GM19452 (cell line): ENCODE results near the gene ERC1.

Experiments
- ATAC-seq: cut with Tn5 transposase; IDR thresholded peaks from one replicate; pipeline ENCODE4 v1.9.1; 2021; ENCODE audit not compliant: unreplicated experiment

The ERC1 gene

GRCh38 chr12:1377117-1377516 is 386.1 kb downstream of the ERC1 start:
- no peak for ATAC-seq

DNA sequence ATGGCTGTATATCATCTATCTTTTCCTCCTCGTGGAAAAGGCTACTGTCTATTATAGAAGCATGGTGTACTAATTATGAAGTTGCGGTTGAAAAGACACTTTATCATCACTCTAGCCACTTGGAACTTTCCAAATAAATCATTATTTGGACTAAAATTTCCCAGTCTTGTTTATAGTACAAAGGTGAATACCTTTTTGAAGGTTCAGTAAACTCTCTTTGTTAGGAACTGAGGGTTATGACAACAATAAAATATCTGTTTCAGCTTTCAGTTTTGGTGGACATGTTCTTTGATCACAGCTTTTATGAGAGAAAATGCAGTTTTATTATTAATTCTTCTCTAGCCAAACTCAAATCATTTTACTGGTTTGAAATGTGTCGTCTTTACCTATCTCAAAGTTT is 386.7 kb downstream of the ERC1 start:
- no peak for ATAC-seq

- ATAC-seq = no peak
Observed at GRCh38 chr12:1380171-1380851, 389.3 kb downstream of the ERC1 start.

GRCh38 chr12:1382151-1382550 is 391.1 kb downstream of the ERC1 start:
- no peak for ATAC-seq

DNA sequence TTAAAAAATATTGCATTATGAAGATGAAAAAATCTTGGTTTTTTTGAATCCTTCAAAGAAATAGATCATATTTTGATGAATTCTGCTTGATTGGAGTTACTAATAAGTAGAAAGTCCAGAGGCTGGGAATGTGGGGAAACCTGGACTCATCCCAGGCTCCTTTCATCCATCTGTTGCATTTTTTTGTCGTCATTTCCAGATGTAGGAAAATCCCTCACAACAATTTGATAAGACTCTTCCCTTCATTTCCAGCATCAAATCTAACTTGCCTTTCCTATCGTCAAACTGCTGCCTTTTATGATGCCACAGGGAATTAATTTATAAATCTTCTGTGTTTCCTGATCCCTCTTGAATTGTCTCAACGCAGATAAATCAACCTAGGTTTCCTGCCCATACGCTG is 391.8 kb downstream of the ERC1 start:
- no peak for ATAC-seq

DNA sequence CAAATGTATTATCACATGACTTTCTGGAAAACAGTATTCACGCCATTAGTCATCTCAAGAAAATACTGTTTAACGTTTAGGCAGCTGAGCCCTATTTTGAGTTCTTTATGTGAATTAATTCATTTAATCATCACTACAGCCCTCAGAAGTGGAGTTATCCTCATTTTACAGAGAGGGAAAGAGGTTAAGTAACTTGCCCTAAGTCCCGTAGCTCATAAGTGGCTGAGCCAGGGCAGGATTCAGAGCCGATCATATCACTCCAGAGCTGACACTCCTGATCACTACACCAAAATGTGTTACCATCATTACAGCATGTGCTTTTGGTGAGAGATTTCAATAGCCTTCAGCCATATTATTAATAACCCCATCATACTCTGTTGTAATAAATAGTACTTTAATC is 392.7 kb downstream of the ERC1 start:
- ATAC-seq = no peak

- ATAC-seq = no peak
Observed at GRCh38 chr12:1384910-1385309, 393.9 kb downstream of the ERC1 start.

DNA sequence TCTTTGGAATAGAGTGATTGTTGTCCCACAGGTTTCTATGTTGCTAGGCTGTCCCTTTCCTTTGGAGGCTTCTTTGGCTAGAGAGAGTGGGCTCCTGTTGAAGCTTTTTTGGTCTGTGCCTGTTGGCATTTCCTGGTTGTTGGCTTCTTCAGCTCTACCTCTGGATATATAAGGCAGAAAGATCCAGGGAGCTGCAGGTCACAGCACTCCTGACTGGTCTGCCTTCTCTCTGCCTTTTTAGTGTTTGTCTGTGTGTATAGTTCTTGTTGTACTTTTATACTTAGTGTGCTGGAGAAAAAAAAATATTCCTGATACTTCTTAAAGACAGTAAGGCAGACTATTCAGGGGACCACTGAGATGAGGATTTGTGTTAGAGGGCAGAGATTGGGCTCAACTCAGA is 400.7 kb downstream of the ERC1 start:
- no peak for ATAC-seq

DNA sequence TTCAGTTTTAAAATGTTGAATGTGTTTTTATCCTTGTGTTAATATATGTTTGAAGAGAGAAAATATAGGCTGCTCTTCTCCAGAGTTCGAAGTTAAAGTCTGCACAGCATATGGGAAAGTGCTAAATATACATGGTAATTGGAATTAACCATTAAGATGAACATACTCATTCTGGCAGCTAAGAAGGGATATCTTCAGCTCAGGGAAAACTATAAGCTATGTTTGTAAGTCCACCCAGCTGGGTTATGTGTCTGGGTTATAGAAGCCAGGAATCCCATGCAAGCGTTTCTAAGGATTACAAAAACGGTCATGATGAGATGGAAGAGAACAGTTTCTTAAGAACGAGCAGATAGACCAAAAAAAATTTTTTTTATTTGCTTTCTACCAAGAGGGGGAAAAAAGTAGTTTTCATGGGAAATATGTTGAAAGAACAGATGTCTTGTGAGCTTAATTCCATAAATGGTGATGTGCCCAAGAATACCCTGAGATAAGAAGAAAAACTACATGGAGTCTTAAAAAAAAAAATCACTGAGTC is 404.5 kb downstream of the ERC1 start:
- ATAC-seq = no peak

- ATAC-seq = no peak
Observed at GRCh38 chr12:1398673-1399072, 407.6 kb downstream of the ERC1 start.

- no peak for ATAC-seq
Observed at GRCh38 chr12:1401891-1402290, 410.9 kb downstream of the ERC1 start.

DNA sequence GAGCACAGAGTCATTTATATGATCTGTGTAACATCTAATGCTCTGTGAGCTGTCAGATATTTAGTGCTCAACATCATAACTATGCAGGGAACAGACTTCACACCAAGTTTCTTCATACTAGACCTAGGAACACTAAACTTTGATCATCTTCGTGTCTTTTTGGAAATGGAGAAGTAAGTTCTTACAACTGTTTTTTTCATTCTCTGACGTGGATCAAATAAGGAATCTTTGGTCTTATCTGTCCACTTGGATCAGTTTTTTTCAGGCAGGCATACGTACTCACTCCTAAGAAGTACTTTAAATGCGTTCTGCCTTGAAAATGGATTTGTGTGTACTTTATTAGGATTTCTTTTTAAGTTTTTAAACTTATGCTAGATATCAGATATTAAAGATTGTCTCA is 412.4 kb downstream of the ERC1 start:
- ATAC-seq = no peak

GRCh38 chr12:1405619-1406018 is 414.6 kb downstream of the ERC1 start:
- no peak for ATAC-seq

GRCh38 chr12:1410794-1411193 is 419.8 kb downstream of the ERC1 start:
- ATAC-seq = no peak

DNA sequence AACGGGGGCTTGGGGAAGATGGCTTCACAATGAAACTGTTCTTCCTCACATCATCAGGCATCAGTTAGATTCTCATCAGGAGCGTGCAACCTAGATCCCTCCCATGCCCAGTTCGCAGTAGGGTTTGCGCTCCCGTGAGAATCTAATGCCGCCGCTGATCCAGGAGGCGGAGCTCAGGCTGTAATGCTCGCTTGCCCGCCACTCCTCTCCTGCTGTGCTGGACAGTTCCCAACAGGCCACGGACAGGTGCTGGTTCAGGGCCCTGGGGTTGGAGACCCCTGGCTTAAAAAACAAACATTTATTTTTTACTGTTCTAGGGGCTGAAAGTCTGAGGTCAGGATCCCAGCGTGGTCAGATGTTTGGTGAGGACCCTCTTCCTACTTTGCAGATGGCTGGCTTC is 422.9 kb downstream of the ERC1 start:
- no peak for ATAC-seq

GRCh38 chr12:1418144-1418543 is 427.1 kb downstream of the ERC1 start:
- ATAC-seq = no peak

- no peak for ATAC-seq
Observed at GRCh38 chr12:1419849-1420371, 428.9 kb downstream of the ERC1 start.

DNA sequence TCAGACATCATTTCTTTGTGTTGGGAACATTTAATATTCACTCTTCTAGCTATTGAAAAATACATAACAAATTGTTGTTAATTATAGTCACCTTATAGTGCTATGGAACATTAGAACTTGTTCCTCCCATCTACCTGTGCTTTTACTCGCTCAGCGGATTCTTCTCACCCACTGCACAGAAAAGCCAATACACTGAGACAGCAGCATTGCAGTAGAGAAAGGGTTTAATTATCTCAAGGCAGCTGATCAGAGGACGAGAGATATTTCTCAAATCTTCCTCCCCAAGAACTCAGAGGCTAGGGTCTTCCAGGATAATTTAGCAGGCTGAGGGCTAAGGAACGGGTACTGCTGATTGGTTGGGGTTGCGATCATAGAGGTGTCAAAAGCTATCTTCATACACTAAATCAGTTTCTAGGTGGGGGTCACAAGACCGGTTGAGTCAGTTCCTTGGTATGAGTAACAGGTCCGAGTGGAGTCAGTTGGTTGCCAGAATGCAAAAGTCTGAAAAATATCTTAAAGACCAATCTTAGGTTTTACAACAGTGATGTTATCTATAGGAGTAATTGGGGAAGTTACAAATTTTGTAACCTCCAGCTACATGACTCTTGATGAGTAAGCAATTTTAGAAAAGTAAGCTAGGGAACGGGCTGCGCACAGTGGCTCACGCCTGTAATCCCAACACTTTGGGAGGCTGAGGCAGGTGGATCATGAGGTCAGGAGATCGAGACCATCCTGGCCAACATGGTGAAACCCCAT is 430.2 kb downstream of the ERC1 start:
- no peak for ATAC-seq

DNA sequence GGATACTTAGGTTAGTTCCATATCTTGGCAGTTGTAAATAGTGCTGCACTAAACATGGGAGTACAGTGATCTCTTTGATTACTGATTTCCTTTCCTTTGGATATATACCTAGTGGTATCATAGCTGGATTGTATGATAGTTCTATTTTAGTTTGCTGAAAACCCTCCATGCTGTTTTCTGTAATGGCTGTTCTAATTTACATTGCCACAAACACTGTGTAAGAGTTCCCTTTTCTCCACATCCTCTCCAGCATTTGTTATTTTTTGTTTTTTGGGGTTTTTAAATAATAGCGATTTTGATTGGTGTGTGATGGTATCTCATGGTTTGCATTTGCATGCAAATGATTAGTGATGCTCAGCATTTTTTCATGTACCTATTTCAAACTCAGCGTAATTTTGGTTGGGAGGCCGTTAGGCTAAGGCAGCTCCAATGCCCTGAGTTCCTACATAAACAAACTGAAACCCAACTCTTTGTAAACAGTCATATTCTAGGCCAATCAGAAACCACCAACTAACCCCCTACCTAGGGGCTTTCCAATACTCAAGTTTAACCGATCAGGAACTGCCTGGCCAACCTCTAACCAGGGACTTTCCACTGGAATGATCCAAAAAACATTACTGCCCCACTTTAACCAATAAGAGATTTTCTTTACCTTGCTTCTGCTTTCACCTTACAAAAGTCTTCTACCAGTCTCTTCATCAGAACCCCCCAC is 431.7 kb downstream of the ERC1 start:
- ATAC-seq = no peak

- ATAC-seq = no peak
Observed at GRCh38 chr12:1424674-1425395, 433.8 kb downstream of the ERC1 start.

DNA sequence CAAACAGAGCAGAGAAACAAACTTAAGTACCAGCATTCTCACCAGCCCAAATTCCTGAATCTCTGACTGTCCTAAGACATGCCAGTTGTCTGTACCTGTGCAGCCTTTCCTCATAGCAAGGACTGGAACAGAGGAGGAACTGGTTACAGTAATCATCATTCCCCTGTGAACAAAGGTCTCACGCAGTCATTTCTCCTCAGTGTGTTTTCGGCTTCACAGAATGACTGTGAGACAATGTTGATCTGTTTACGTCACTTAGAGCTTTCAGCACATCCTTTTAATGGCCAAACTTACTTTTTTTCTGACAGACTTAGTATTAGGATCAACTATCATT is 434.3 kb downstream of the ERC1 start:
- ATAC-seq = no peak
